PC-9 (cell line): ENCODE measurements around the gene NDUFAF2. TPM values are rescaled to one million over a fixed set of nuclear protein-coding genes. Genes with fewer than 3 reads are reported as not detected.
A peak's percentile ranks its signal among the peaks of the same experiment; 100 is the strongest.

Source experiments
- BruUV-seq: library from RNA; stranded (reverse); fragments of 400-500 nt; replicated peaks from 2 replicates; lab custom pipeline; 2021; lab: Mats Ljungman, UMichigan
- CTCF ChIA-PET: fragments of 300-600 bp; sonication (Branson Sonifier 250); formaldehyde crosslinking; loops from one replicate; lab custom pipeline; 2022; ENCODE audit warnings: antibody characterized with exemption; lab: Charles Lee
- POLR2A ChIA-PET: fragments of 300-600 bp; sonication (Branson Sonifier 250); formaldehyde crosslinking; loops from one replicate; lab custom pipeline; 2022; ENCODE audit warnings: antibody characterized with exemption; ENCODE audit not compliant: unreplicated experiment; lab: Charles Lee
- DNase-seq, 2 experiments: peaks; one replicate each; pipeline versions ENCODE4 v3.0.0 to v3.0.0-alpha.2; 2015 to 2022; ENCODE audit warnings: mixed read lengths in 1 of 2
- H2AFZ ChIP-seq: fragments of 200-600 bp; sonication (generic); 2 replicates; pipeline ENCODE4 v1.8.1; 2017; ENCODE audit warnings: antibody characterized with exemption
- H3F3A ChIP-seq: fragments of 200-600 bp; sonication (generic); 2 replicates; pipeline ENCODE4 v1.8.1; 2017; ENCODE audit warnings: antibody characterized with exemption, mild to moderate bottlenecking, low read depth; ENCODE audit not compliant: insufficient read depth
- H3K27ac ChIP-seq: fragments of 200-600 bp; sonication (generic); 2 replicates; pipeline ENCODE4 v1.6.1; 2016; ENCODE audit warnings: mixed run types
- H3K27me3 ChIP-seq: fragments of 200-600 bp; sonication (generic); 2 replicates; pipeline ENCODE4 v1.6.1; 2016; ENCODE audit warnings: low read depth, mixed run types; ENCODE audit not compliant: insufficient read depth
- H3K36me3 ChIP-seq: fragments of 200-600 bp; sonication (generic); 2 replicates; pipeline ENCODE4 v1.6.1; 2016; ENCODE audit warnings: low read depth, mixed run types
- H3K4me1 ChIP-seq: fragments of 200-600 bp; sonication (generic); replicated peaks from 2 replicates; pipeline ENCODE4 v1.6.1; 2016; ENCODE audit warnings: mixed run types; ENCODE audit not compliant: insufficient read depth
- H3K4me2 ChIP-seq: fragments of 200-600 bp; sonication (generic); 2 replicates; pipeline ENCODE4 v1.6.1; 2017; ENCODE audit warnings: mixed run types
- H3K4me3 ChIP-seq: fragments of 200-600 bp; sonication (generic); 2 replicates; pipeline ENCODE4 v1.6.1; 2016; ENCODE audit warnings: mixed run types
- H3K79me2 ChIP-seq: fragments of 200-600 bp; sonication (generic); 2 replicates; pipeline ENCODE4 v1.6.1; 2017; ENCODE audit warnings: low read depth, mixed run types
- H3K9me2 ChIP-seq: fragments of 200-600 bp; sonication (generic); 2 replicates; pipeline ENCODE4 v1.8.1; 2017; ENCODE audit warnings: mild to moderate bottlenecking; ENCODE audit not compliant: insufficient read depth
- H3K9me3 ChIP-seq: fragments of 200-600 bp; sonication (generic); 2 replicates; pipeline ENCODE4 v1.8.1; 2016; ENCODE audit warnings: low read depth; ENCODE audit not compliant: insufficient read depth
- H4K20me1 ChIP-seq: fragments of 200-600 bp; sonication (generic); 2 replicates; pipeline ENCODE4 v1.8.1; 2017; ENCODE audit not compliant: insufficient read depth
- EZH2 ChIP-seq: fragments of 200-600 bp; sonication (generic); IDR thresholded peaks from 2 replicates; pipeline ENCODE4 v1.8.0; 2017; ENCODE audit warnings: antibody characterized with exemption, low read depth
- intact Hi-C: fragments of 100-400 bp; cut with micrococcal nuclease; formaldehyde crosslinking; loops from one replicate; pipeline ENCODE4 v1.10.0; 2022; ENCODE audit not compliant: unreplicated experiment
- total RNA-seq: library from RNA; stranded (reverse); gene quantifications from 2 replicates; pipeline ENCODE4 v1.2.3, GENCODE V29; 2021
- TF ChIP-seq, protein P1 (sequence below): fragments of 200-600 bp; sonication (generic); conservative IDR thresholded peaks from 2 replicates; pipeline ENCODE4 v1.6.1; 2017; ENCODE audit warnings: mixed run types, antibody characterized with exemption, mild to moderate bottlenecking, moderate library complexity

The NDUFAF2 gene
- total RNA-seq, 1 experiment from 2014 or later, result 42.7 TPM

GRCh38 chr5:61018062-61018461 lies 73.1 kb downstream of the NDUFAF2 start:
- no peaks in the 10 kb centered on the region for H3K36me3 ChIP-seq
- TF ChIP-seq, protein P1, sequence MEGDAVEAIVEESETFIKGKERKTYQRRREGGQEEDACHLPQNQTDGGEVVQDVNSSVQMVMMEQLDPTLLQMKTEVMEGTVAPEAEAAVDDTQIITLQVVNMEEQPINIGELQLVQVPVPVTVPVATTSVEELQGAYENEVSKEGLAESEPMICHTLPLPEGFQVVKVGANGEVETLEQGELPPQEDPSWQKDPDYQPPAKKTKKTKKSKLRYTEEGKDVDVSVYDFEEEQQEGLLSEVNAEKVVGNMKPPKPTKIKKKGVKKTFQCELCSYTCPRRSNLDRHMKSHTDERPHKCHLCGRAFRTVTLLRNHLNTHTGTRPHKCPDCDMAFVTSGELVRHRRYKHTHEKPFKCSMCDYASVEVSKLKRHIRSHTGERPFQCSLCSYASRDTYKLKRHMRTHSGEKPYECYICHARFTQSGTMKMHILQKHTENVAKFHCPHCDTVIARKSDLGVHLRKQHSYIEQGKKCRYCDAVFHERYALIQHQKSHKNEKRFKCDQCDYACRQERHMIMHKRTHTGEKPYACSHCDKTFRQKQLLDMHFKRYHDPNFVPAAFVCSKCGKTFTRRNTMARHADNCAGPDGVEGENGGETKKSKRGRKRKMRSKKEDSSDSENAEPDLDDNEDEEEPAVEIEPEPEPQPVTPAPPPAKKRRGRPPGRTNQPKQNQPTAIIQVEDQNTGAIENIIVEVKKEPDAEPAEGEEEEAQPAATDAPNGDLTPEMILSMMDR, result no peak
- no peak for TF ChIP-seq EZH2
- DNase-seq, result no peak
- H2AFZ ChIP-seq, result no peak overlapping the region
- no TSS peak for BruUV-seq
- intact Hi-C loops, result no loop called here
- no peaks in the 10 kb centered on the region; the same call in 1 of the 2 replicates for H4K20me1 ChIP-seq
- no peaks in the 10 kb centered on the region for H3K9me3 ChIP-seq
- no peaks in the 10 kb centered on the region for H3K27me3 ChIP-seq
- H3K27ac ChIP-seq, result no peak overlapping the region
- H3K4me3 ChIP-seq, result no peak overlapping the region
- peaks cover 8% of the 10 kb centered on the region; the same call in 1 of the 2 replicates for H3K79me2 ChIP-seq
- no peaks in the 10 kb centered on the region; the same call in 1 of the 2 replicates for H3K9me2 ChIP-seq
- no peaks in the 10 kb centered on the region for H3F3A ChIP-seq
- 0 out of 2 replicates have a peak, but pooled peaks cover 3% of the 10 kb centered on the region for H3K4me1 ChIP-seq
- POLR2A ChIA-PET, result no interaction called here
- CTCF ChIA-PET, result no interaction called here
- no peak overlapping the region for H3K4me2 ChIP-seq

DNA sequence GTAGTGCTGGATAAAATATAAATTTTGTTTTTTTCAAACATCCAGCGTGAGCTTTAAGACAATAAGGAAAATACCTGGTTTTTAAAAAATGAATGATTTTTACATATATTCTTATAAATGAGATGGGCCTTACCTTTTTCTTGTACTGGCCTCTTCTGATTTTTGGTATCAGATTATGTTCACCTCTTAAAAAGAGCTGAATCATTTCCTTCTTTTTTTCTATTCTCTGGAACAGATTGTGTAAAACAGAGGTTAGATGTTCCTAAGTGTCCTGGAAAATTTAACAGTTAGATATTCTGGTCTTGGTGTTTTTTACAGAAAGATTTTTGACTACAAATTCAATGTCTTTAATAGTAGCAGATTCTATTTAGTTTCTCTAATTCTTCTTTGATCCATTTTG lies 74.6 kb downstream of the NDUFAF2 start:
- H3K4me1 ChIP-seq, result 0 out of 2 replicates have a peak, but pooled peaks cover 7% of the 10 kb centered on the region
- POLR2A ChIA-PET, result interaction anchor here (0.7 kb wide), 1 partner anchor 128 kb away, joined by 3 read pairs; no protein-coding TSS in a partner anchor
- peaks cover 8% of the 10 kb centered on the region; the same call in 1 of the 2 replicates for H3K79me2 ChIP-seq
- no peaks in the 10 kb centered on the region for H3K36me3 ChIP-seq
- H3K4me2 ChIP-seq, result no peak overlapping the region
- intact Hi-C loops, result no loop called here
- H3K27ac ChIP-seq, result peak overlapping the region; percentile 30; the same call in 1 of the 2 replicates
- H3K27me3 ChIP-seq, result no peaks in the 10 kb centered on the region
- H3K4me3 ChIP-seq, result no peak overlapping the region
- TF ChIP-seq EZH2, result no peak
- TF ChIP-seq, protein P1, result no peak
- CTCF ChIA-PET, result no interaction called here
- H3F3A ChIP-seq, result no peaks in the 10 kb centered on the region
- BruUV-seq, result no TSS peak
- H3K9me3 ChIP-seq, result no peaks in the 10 kb centered on the region
- no peaks in the 10 kb centered on the region; the same call in 1 of the 2 replicates for H3K9me2 ChIP-seq
- H4K20me1 ChIP-seq, result peaks cover 6% of the 10 kb centered on the region
- H2AFZ ChIP-seq, result no peak overlapping the region
- DNase-seq, result no peak

GRCh38 chr5:61020415-61020814 lies 75.4 kb downstream of the NDUFAF2 start:
- intact Hi-C loops, result no loop called here
- peaks cover 6% of the 10 kb centered on the region; the same call in 1 of the 2 replicates for H3K79me2 ChIP-seq
- no peak overlapping the region for H2AFZ ChIP-seq
- no peak for TF ChIP-seq EZH2
- TF ChIP-seq, protein P1, result no peak
- ChIA-PET CTCF (no interaction called here), POLR2A (no interaction called here)
- no peak overlapping the region for H3K4me3 ChIP-seq
- H3K27me3 ChIP-seq, result no peaks in the 10 kb centered on the region
- H3K27ac ChIP-seq, result no peak overlapping the region
- BruUV-seq, result no TSS peak
- no peaks in the 10 kb centered on the region; the same call in 1 of the 2 replicates for H3K9me2 ChIP-seq
- no peak for DNase-seq
- H3K36me3 ChIP-seq, result no peaks in the 10 kb centered on the region
- peaks cover 6% of the 10 kb centered on the region for H4K20me1 ChIP-seq
- H3F3A ChIP-seq, result no peaks in the 10 kb centered on the region
- no peak overlapping the region for H3K4me2 ChIP-seq
- H3K4me1 ChIP-seq, result 0 out of 2 replicates have a peak, but pooled peaks cover 7% of the 10 kb centered on the region
- no peaks in the 10 kb centered on the region for H3K9me3 ChIP-seq
